K562 (cell line): ENCODE data around the gene DSTYK.

Experiments
- CC2D1A ChIP-seq: fragments of 450-650 bp; IDR thresholded peaks from 2 replicates; pipeline ENCODE4 v1.6.1; 2017; ENCODE audit warnings: mild to moderate bottlenecking
- CTCF ChIP-seq, 3 experiments: IDR thresholded peaks in 2 of 3; conservative IDR thresholded peaks in 1 of 3; 2 replicates each; pipeline ENCODE4 v1.5.1; 2011 to 2012; ENCODE audit warnings: low read length in 3 of 3, mild to moderate bottlenecking in 3 of 3, control low read depth in 2 of 3, improper control_type of control experiment in 1 of 3, inconsistent platforms in 1 of 3, low read depth in 1 of 3, mixed read lengths in 1 of 3, moderate library complexity in 1 of 3; ENCODE audit not compliant: insufficient read depth in 2 of 3
- POLR2A ChIP-seq: fragments of 450-650 bp; conservative IDR thresholded peaks from 2 replicates; pipeline ENCODE4 v1.6.1; 2016
- RBM22 ChIP-seq: fragments of 200-400 bp; formaldehyde crosslinking; IDR thresholded peaks from 2 replicates; pipeline ENCODE4 v1.6.1; 2018; ENCODE audit warnings: low read length, low read depth; ENCODE audit not compliant: poor library complexity, severe bottlenecking
- TEAD1 ChIP-seq, 2 experiments: fragments of 450-650 bp in 1 of 2; sonication (generic) in 1 of 2; formaldehyde crosslinking; IDR thresholded peaks; 2 replicates each; pipeline versions ENCODE4 v1.4.0 to v1.8.0; 2020 to 2022; ENCODE audit warnings: mild to moderate bottlenecking in 2 of 2, missing genetic modification reagents in 1 of 2
- TSHZ1 ChIP-seq: fragments of 250-450 bp; sonication (Bioruptor Pico); IDR thresholded peaks from 2 replicates; pipeline ENCODE4 v1.4.0; 2020; ENCODE audit warnings: mild to moderate bottlenecking, moderate library complexity
- ZBTB12 ChIP-seq: fragments of 250-450 bp; sonication (Bioruptor Pico); IDR thresholded peaks from 2 replicates; pipeline ENCODE4 v1.4.0; 2020
- ZBTB7A ChIP-seq: IDR thresholded peaks from 2 replicates; pipeline ENCODE4 v1.6.1; 2011; ENCODE audit warnings: low read depth, mild to moderate bottlenecking, low read length, moderate library complexity, borderline replicate concordance; ENCODE audit not compliant: control insufficient read depth
- ZFX ChIP-seq: sonication (generic); formaldehyde crosslinking; IDR thresholded peaks from 2 replicates; pipeline ENCODE4 v1.8.0; 2022; ENCODE audit warnings: mild to moderate bottlenecking, missing genetic modification reagents, moderate library complexity

- no peak for TF ChIP-seq ZBTB12 (CRISPR knock-in tag)
- TF ChIP-seq TEAD1 (CRISPR knock-in tag; IDR thresholded peaks at IDR 0.05): no peak
- TF ChIP-seq CC2D1A: no peak
- TF ChIP-seq ZBTB7A: no peak
- no peak for TF ChIP-seq CTCF (IDR thresholded peaks at IDR 0.05 in 2 of 3, conservative IDR thresholded peaks at IDR 0.05 in 1 of 3; ENCODE audit: insufficient read depth in 2 of 3, low read depth in 1 of 3, low read length in 3 of 3)
- TF ChIP-seq ZFX (CRISPR knock-in tag): no peak
- no peak for TF ChIP-seq TSHZ1
- no peak for TF ChIP-seq POLR2A
- TF ChIP-seq RBM22: no peak
These were observed 24.1 kb downstream of the DSTYK start for GRCh38 chr1:205187420-205187819.
